IPS DF 6.9 (cell line): Measurements from ENCODE around the gene LATS2.

Experiments used
- DNase-seq: peaks from one replicate; pipeline ENCODE4 v3.0.0-alpha.2; 2013; ENCODE audit warnings: low read depth, low spot score
- H3K27ac ChIP-seq: one replicate; pipeline ENCODE4 v1.5.1; 2013; ENCODE audit warnings: low read length, control low read depth
- H3K27me3 ChIP-seq: 2 replicates; pipeline ENCODE4 v1.6.1; 2013; ENCODE audit warnings: mild to moderate bottlenecking, low read length; ENCODE audit not compliant: control insufficient read depth, insufficient read depth
- H3K36me3 ChIP-seq: 2 replicates; pipeline ENCODE4 v1.6.1; 2013; ENCODE audit warnings: low read length; ENCODE audit not compliant: control insufficient read depth, insufficient read depth
- H3K4me1 ChIP-seq: 2 replicates; pipeline ENCODE4 v1.6.1; 2013; ENCODE audit warnings: low read length; ENCODE audit not compliant: control insufficient read depth, insufficient read depth
- H3K4me3 ChIP-seq: 2 replicates; pipeline ENCODE4 v1.5.1; 2013; ENCODE audit warnings: mild to moderate bottlenecking, low read length
- H3K9me3 ChIP-seq: 2 replicates; pipeline ENCODE4 v1.6.1; 2013; ENCODE audit warnings: low read length, inconsistent platforms; ENCODE audit not compliant: control insufficient read depth, insufficient read depth
- WGBS: extraction: QIAGEN DNeasy Blood & Tissue Kit; methylation state at CpG from one replicate; pipeline ENCODE4 v1.1.7; 2013; ENCODE audit warnings: mixed read lengths, missing lambda C conversion rate; ENCODE audit not compliant: insufficient read length, insufficient coverage; 5-methylcytosine and 5-hydroxymethylcytosine counted together

The LATS2 gene

GRCh38 chr13:20981370-20982095, 79.9 kb downstream of the LATS2 start:
- Histone ChIP-seq H3K4me1 (no peaks in the 10 kb centered on the region), H3K27ac (no peak overlapping the region), H3K36me3 (peaks cover 25% of the 10 kb centered on the region), H3K9me3 (no peaks in the 10 kb centered on the region), H3K4me3 (no peak overlapping the region), H3K27me3 (no peaks in the 10 kb centered on the region)
- WGBS = no CpG with 5 or more reads among the region's 18 CpGs
- no peak for DNase-seq

DNA sequence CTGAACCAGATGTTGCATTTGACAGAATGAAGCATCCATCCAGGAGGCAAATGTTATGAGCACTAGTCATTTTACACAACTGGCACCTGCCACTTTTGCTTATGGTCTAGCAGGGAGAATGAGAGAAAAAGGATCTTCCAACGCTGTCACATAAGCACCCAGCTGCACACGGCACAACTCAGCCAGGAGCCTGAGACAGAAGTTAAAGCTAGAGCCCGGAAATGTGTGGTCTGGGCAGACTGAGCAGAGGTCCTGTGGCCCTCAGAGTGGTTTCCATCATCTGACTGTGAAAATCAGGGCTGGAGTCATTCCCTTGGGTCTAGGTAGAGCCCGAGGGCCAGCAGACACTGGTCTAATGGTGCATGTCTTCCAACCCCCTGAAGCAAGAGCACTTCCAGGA, 80.5 kb downstream of the LATS2 start:
- Histone ChIP-seq H3K4me3 (no peak overlapping the region), H3K36me3 (peaks cover 25% of the 10 kb centered on the region), H3K4me1 (no peaks in the 10 kb centered on the region), H3K27me3 (no peaks in the 10 kb centered on the region), H3K27ac (no peak overlapping the region), H3K9me3 (no peaks in the 10 kb centered on the region)
- no peak for DNase-seq
- WGBS = no CpG with 5 or more reads among the region's 4 CpGs

DNA sequence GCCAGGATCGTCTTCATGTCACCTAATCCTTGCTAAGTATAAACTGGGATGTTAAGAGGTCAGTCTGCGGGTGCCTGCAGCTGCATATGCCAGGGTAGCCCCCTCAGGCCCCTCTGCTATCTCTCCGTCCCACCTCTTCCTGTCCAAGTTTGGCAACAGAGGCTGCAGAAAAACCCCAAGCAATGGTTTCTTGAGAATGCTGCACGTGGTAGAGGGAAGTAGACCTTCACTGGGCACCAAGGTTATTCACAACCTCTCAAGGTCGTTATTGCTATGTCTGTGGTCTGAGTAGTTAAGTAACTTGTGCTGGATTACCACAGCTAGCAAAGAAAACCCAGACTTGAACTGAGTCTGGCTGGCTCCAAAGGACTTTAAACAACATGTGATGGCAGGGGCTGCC, 81.0 kb downstream of the LATS2 start:
- Histone ChIP-seq H3K36me3 (peaks cover 25% of the 10 kb centered on the region), H3K9me3 (no peaks in the 10 kb centered on the region)

GRCh38 chr13:20977394-20977793, 84.0 kb downstream of the LATS2 start:
- no CpG with 5 or more reads among the region's 2 CpGs for WGBS
- DNase-seq = no peak
- peaks cover 29% of the 10 kb centered on the region for H3K36me3 ChIP-seq

More for the DNA sequence above, 81.0 kb downstream of the LATS2 start:
- no peak for DNase-seq
- no peak overlapping the region for H3K27ac ChIP-seq
- H3K27me3 ChIP-seq = no peaks in the 10 kb centered on the region
- H3K4me1 ChIP-seq = no peaks in the 10 kb centered on the region
- H3K4me3 ChIP-seq = no peak overlapping the region
- WGBS = no CpG with 5 or more reads among the region's 5 CpGs

GRCh38 chr13:20974981-20975585, 86.3 kb downstream of the LATS2 start:
- Histone ChIP-seq H3K36me3 (peaks cover 13% of the 10 kb centered on the region), H3K4me1 (no peaks in the 10 kb centered on the region), H3K4me3 (no peak overlapping the region), H3K9me3 (no peaks in the 10 kb centered on the region), H3K27me3 (no peaks in the 10 kb centered on the region), H3K27ac (no peak overlapping the region)
- no peak for DNase-seq
- WGBS = no CpG with 5 or more reads among the region's 20 CpGs

More at GRCh38 chr13:20977394-20977793, 84.0 kb downstream of the LATS2 start:
- Histone ChIP-seq H3K4me1 (no peaks in the 10 kb centered on the region), H3K27ac (no peak overlapping the region), H3K4me3 (no peak overlapping the region), H3K9me3 (no peaks in the 10 kb centered on the region), H3K27me3 (no peaks in the 10 kb centered on the region)

GRCh38 chr13:20973886-20974425, 87.4 kb downstream of the LATS2 start:
- H3K4me3 ChIP-seq = no peak overlapping the region
- peaks cover 11% of the 10 kb centered on the region for H3K36me3 ChIP-seq
- no peak overlapping the region for H3K27ac ChIP-seq
- no CpG with 5 or more reads among the region's 8 CpGs for WGBS
- H3K27me3 ChIP-seq = no peaks in the 10 kb centered on the region
- DNase-seq = no peak
- no peaks in the 10 kb centered on the region for H3K4me1 ChIP-seq
- no peaks in the 10 kb centered on the region for H3K9me3 ChIP-seq

- Histone ChIP-seq H3K27me3 (no peaks in the 10 kb centered on the region), H3K9me3 (no peaks in the 10 kb centered on the region), H3K36me3 (peaks cover 11% of the 10 kb centered on the region), H3K27ac (no peak overlapping the region), H3K4me3 (no peak overlapping the region), H3K4me1 (no peaks in the 10 kb centered on the region)
- no peak for DNase-seq
- no CpG with 5 or more reads among the region's 2 CpGs for WGBS
Measured at GRCh38 chr13:20972731-20973130, 88.7 kb downstream of the LATS2 start.

DNA sequence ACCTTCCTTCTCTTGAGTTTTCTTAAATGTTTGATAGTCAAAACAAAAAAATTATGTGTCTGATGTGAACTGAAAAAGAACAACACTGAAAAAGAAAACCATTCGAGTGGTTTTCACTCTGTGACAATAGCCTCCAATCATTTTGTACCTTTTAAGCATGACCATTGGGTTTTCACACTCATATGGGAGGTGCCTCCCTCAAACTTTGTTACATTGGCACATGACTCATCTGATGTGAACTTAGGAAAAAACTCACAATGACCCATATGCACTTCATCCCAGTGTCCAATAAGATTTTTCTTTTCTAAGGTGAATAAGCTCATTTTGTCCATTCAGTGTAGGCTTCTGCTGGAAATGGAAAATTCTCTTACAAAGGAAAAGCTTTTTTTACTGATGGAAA, 92.2 kb downstream of the LATS2 start:
- Histone ChIP-seq H3K4me3 (no peak overlapping the region), H3K4me1 (no peaks in the 10 kb centered on the region), H3K36me3 (peaks cover 2% of the 10 kb centered on the region; the same call in 1 of the 2 replicates), H3K27me3 (no peaks in the 10 kb centered on the region), H3K27ac (no peak overlapping the region), H3K9me3 (no peaks in the 10 kb centered on the region)
- WGBS = no CpG with 5 or more reads among the region's 1 CpG
- DNase-seq = no peak

DNA sequence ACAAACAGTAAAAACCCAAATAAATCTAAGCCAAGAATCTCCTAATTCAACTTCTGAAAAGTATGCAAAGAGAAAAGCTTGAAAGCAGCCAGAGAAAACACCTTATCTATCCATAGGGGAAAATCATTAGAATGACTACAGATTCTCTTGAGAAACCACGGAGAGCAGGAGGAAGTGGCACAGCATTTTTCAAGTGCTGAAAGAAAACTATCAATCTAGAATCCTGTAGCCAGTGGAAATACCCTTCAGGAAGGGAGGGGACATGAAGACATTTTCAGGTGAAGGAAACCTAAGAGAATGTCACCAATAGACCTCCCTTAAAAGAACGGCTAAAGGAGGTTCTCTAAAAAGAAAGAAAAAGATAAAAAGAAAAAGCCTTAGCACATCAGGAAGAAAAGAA, 92.6 kb downstream of the LATS2 start:
- Histone ChIP-seq H3K4me3 (no peak overlapping the region), H3K27ac (no peak overlapping the region), H3K9me3 (no peaks in the 10 kb centered on the region), H3K36me3 (no peaks in the 10 kb centered on the region), H3K4me1 (no peaks in the 10 kb centered on the region), H3K27me3 (no peaks in the 10 kb centered on the region)
- no CpG with 5 or more reads among the region's 2 CpGs for WGBS
- DNase-seq = no peak

GRCh38 chr13:20967340-20967739, 94.0 kb downstream of the LATS2 start:
- WGBS = no CpG with 5 or more reads among the region's 5 CpGs
- Histone ChIP-seq H3K27ac (no peak overlapping the region), H3K9me3 (no peaks in the 10 kb centered on the region), H3K4me1 (no peaks in the 10 kb centered on the region), H3K36me3 (no peaks in the 10 kb centered on the region), H3K4me3 (no peak overlapping the region), H3K27me3 (no peaks in the 10 kb centered on the region)
- no peak for DNase-seq
